SK-N-SH (cell line): ENCODE results near the gene POLDIP3. TPM values are rescaled to one million over a fixed set of nuclear protein-coding genes. Genes with fewer than 3 reads are reported as not detected.
"Not testable (repeated sequence)": the region's sequence is repeated elsewhere in the genome, so short reads cannot be mapped to it uniquely, and the experiment has no call there.

ENCODE experiments used
- CTCF ChIA-PET: fragments of 300-600, 350-600 bp; formaldehyde crosslinking; extraction: SDS; loops from one replicate; lab custom pipeline; 2021; lab: Yijun Ruan, JAX
- POLR2A ChIA-PET: fragments of 350-600 bp; sonication (Branson Sonifier 250); formaldehyde crosslinking; extraction: SDS; loops from one replicate; lab custom pipeline; 2020; ENCODE audit warnings: antibody characterized with exemption, inconsistent platforms; lab: Yijun Ruan, JAX
- DNase-seq: peaks from one replicate; pipeline ENCODE4 v3.0.0; 2012
- H2AFZ ChIP-seq: fragments of 200-600 bp; sonication (generic); 2 replicates; pipeline ENCODE4 v1.8.1; 2016; ENCODE audit warnings: antibody characterized with exemption, mild to moderate bottlenecking, low read depth
- H3F3A ChIP-seq: fragments of 200-600 bp; sonication (generic); replicated peaks from 2 replicates; pipeline ENCODE3; 2016; ENCODE audit warnings: antibody characterized with exemption, mild to moderate bottlenecking; ENCODE audit not compliant: insufficient read depth
- H3K27ac ChIP-seq, 2 experiments: fragments of 200-500 bp in 1 of 2; fragments of 200-600 bp in 1 of 2; sonication (Bioruptor generic) in 1 of 2; sonication (generic), shearing (Covaris generic) in 1 of 2; 2 replicates each; pipeline versions ENCODE4 v1.5.1 to v1.6.1; 2014 to 2016; ENCODE audit warnings: low read depth in 2 of 2, inconsistent platforms in 1 of 2, low read length in 1 of 2, mild to moderate bottlenecking in 1 of 2, mixed read lengths in 1 of 2
- H3K27me3 ChIP-seq: fragments of 200-600 bp; sonication (generic), shearing (Covaris generic); 2 replicates; pipeline ENCODE4 v1.6.1; 2016; ENCODE audit warnings: mixed run types; ENCODE audit not compliant: insufficient read depth
- H3K36me3 ChIP-seq, 2 experiments: fragments of 200-500 bp in 1 of 2; fragments of 200-600 bp in 1 of 2; sonication (Bioruptor generic) in 1 of 2; sonication (generic) in 1 of 2; replicated peaks in 1 of 2; 2 replicates each; pipeline versions ENCODE3 to v1.5.1; 2014 to 2016; ENCODE audit warnings: low read length in 1 of 2, mild to moderate bottlenecking in 1 of 2; ENCODE audit not compliant: insufficient read depth in 2 of 2, control insufficient read depth in 1 of 2
- H3K4me1 ChIP-seq, 2 experiments: fragments of 200-500 bp in 1 of 2; fragments of 200-600 bp in 1 of 2; sonication (Bioruptor generic) in 1 of 2; sonication (generic), shearing (Covaris generic) in 1 of 2; 2 replicates each; pipeline versions ENCODE4 v1.5.1 to v1.6.1; 2014 to 2016; ENCODE audit warnings: low read depth in 1 of 2, low read length in 1 of 2, mixed run types in 1 of 2; ENCODE audit not compliant: insufficient read depth in 2 of 2, control insufficient read depth in 1 of 2
- H3K4me2 ChIP-seq: fragments of 200-600 bp; sonication (generic), shearing (Covaris generic); 2 replicates; pipeline ENCODE4 v1.6.1; 2017; ENCODE audit warnings: mixed run types
- H3K4me3 ChIP-seq, 2 experiments: fragments of 200-500 bp in 1 of 2; fragments of 200-600 bp in 1 of 2; sonication (Bioruptor generic) in 1 of 2; sonication (generic), shearing (Covaris generic) in 1 of 2; 2 replicates each; pipeline versions ENCODE4 v1.5.1 to v1.8.1; 2014 to 2016; ENCODE audit warnings: low read depth in 2 of 2, inconsistent platforms in 1 of 2, low read length in 1 of 2, mild to moderate bottlenecking in 1 of 2, mixed read lengths in 1 of 2, moderate library complexity in 1 of 2
- H3K79me2 ChIP-seq: fragments of 200-600 bp; sonication (generic); 2 replicates; pipeline ENCODE4 v1.8.1; 2017; ENCODE audit warnings: mild to moderate bottlenecking; ENCODE audit not compliant: insufficient read depth
- H3K9ac ChIP-seq: fragments of 200-600 bp; sonication (generic); 2 replicates; pipeline ENCODE4 v1.6.1; 2017; ENCODE audit warnings: mixed run types
- H3K9me2 ChIP-seq: fragments of 200-600 bp; sonication (generic); 2 replicates; pipeline ENCODE4 v1.6.1; 2017; ENCODE audit warnings: mixed run types
- H3K9me3 ChIP-seq: fragments of 200-600 bp; sonication (generic); 2 replicates; pipeline ENCODE4 v1.6.1; 2017; ENCODE audit warnings: mixed run types, mild to moderate bottlenecking, moderate library complexity
- H4K20me1 ChIP-seq: fragments of 200-600 bp; sonication (generic); 2 replicates; pipeline ENCODE4 v1.6.1; 2017; ENCODE audit warnings: mild to moderate bottlenecking, mixed run types; ENCODE audit not compliant: insufficient read depth
- FOSL2 ChIP-seq: IDR thresholded peaks from 2 replicates; pipeline ENCODE4 v1.4.0; 2012; ENCODE audit warnings: low read depth, mild to moderate bottlenecking, moderate library complexity, borderline replicate concordance
- FOXM1 ChIP-seq: IDR thresholded peaks from 2 replicates; pipeline ENCODE4 v1.4.0; 2012; ENCODE audit warnings: low read depth, mild to moderate bottlenecking
- GABPA ChIP-seq: IDR thresholded peaks from 2 replicates; pipeline ENCODE4 v1.4.0; 2012; ENCODE audit warnings: low read depth, mild to moderate bottlenecking
- JUND ChIP-seq: IDR thresholded peaks from 2 replicates; pipeline ENCODE4 v1.4.0; 2012
- NFIC ChIP-seq: IDR thresholded peaks from 2 replicates; pipeline ENCODE4 v1.4.0; 2012; ENCODE audit warnings: borderline replicate concordance
- RCOR1 ChIP-seq: fragments of 150-350 bp; IDR thresholded peaks from 2 replicates; pipeline ENCODE4 v1.6.1; 2017; ENCODE audit warnings: antibody characterized with exemption, low read length
- RFX5 ChIP-seq: IDR thresholded peaks from 2 replicates; pipeline ENCODE4 v1.6.1; 2012; ENCODE audit warnings: mild to moderate bottlenecking, improper control_type of control experiment, low read length
- SMC3 ChIP-seq: IDR thresholded peaks from 2 replicates; pipeline ENCODE4 v1.6.1; 2012; ENCODE audit warnings: low read depth, low read length, improper control_type of control experiment
- ZBTB33 ChIP-seq: IDR thresholded peaks from 2 replicates; pipeline ENCODE4 v1.4.0; 2012; ENCODE audit warnings: low read depth, borderline replicate concordance
- WGBS: methylation state at CpG from one replicate; pipeline ENCODE4 v1.1.6; 2017; ENCODE audit warnings: low lambda C conversion rate; 5-methylcytosine and 5-hydroxymethylcytosine counted together
- polyA plus RNA-seq, 3 experiments: library from polyadenylated mRNA; depleted of rRNA; stranded (reverse); fragments of >200 nt; gene quantifications; 2 replicates each; pipeline ENCODE4 v1.2.3, GENCODE V29; 2012
- TF ChIP-seq, protein P1 (sequence below): IDR thresholded peaks from 2 replicates; pipeline ENCODE4 v1.4.0; 2012; ENCODE audit warnings: low read depth
- TF ChIP-seq, protein P2 (sequence below): fragments of 150-350 bp; IDR thresholded peaks from 2 replicates; pipeline ENCODE4 v1.6.1; 2017; ENCODE audit warnings: antibody characterized with exemption, low read length, low read depth, borderline replicate concordance
- TF ChIP-seq, protein P3 (sequence below): IDR thresholded peaks from 2 replicates; pipeline ENCODE4 v1.4.0; 2012; ENCODE audit warnings: low read depth, borderline replicate concordance

POLDIP3 gene
- polyA plus RNA-seq, 1 of the 3 experiments (the other 2 are of a cell fraction) = 18.8 TPM

DNA sequence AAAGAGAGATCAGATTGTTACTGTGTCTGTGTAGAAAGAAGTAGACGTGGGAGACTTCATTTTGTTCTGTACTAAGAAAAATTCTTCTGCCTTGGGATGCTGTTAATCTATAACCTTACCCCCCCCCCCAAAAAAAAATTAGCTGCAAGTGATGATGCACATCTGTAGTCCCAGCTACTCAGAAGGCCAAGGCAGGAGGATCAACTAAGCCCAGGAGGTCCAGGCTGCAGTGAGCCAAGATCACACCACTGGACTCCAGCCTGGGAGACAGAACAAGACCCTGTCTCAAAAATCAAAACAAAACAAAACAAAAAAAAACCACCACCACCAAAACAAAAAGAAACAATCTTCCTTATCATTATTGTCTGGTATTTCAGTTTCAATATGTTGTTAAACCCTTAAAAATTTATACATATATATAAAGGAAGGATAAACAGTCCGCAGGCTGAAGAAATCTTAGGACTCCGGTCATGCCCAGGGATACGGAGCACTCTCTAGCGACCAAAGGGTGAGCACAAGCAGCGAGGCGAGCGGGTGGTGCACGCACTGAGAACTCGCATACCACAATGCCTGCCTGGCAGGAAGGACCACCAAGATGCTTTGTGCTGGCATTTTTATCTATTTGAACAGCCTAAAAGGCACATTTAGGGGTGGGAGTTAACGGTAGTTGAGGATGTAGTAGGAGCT is 6.4 kb downstream of the POLDIP3 start (continued):
- TF ChIP-seq, protein P1, sequence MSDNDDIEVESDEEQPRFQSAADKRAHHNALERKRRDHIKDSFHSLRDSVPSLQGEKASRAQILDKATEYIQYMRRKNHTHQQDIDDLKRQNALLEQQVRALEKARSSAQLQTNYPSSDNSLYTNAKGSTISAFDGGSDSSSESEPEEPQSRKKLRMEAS = no peak
- no peak for TF ChIP-seq FOXM1
- TF ChIP-seq JUND = no peak
- TF ChIP-seq SMC3 = no peak
- TF ChIP-seq, protein P2, sequence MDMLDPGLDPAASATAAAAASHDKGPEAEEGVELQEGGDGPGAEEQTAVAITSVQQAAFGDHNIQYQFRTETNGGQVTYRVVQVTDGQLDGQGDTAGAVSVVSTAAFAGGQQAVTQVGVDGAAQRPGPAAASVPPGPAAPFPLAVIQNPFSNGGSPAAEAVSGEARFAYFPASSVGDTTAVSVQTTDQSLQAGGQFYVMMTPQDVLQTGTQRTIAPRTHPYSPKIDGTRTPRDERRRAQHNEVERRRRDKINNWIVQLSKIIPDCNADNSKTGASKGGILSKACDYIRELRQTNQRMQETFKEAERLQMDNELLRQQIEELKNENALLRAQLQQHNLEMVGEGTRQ = no peak

DNA sequence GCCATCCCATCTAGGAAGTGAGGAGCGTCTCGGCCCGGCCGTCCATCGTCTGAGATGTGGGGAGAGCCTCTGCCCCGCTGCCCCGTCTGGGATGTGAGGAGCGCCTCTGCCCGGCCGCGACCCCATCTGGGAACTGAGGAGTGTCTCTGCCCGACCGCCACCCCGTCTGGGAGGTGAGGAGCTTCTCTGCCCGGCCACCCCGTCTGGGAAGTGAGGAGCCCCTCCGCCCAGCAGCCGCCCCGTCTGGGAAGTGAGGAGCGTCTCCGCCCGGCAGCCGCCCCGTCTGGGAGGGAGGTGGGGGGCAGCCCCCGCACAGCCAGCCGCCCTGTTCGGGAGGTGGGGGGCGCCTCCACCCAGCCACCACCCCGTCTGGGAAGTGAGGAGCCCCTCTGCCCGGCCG is 7.0 kb downstream of the POLDIP3 start:
- H3K36me3 ChIP-seq, H3K4me2 ChIP-seq, CTCF ChIA-PET, H2AFZ ChIP-seq, H3K4me3 ChIP-seq, H3K9me2 ChIP-seq, H3K27me3 ChIP-seq, H3F3A ChIP-seq, DNase-seq, H3K27ac ChIP-seq, H3K9ac ChIP-seq, POLR2A ChIA-PET, H3K9me3 ChIP-seq: not testable (repeated sequence)
- WGBS = 82% methylated on average over 2 of the region's 31 CpGs
- peaks cover 92% of the 10 kb centered on the region for H3K79me2 ChIP-seq
- peaks cover 0 to 25% of the 10 kb centered on the region in 2 experiments; a peak in 2 of 4 replicates for H3K4me1 ChIP-seq
- peaks cover 20% of the 10 kb centered on the region; the same call in 1 of the 2 replicates for H4K20me1 ChIP-seq

DNA sequence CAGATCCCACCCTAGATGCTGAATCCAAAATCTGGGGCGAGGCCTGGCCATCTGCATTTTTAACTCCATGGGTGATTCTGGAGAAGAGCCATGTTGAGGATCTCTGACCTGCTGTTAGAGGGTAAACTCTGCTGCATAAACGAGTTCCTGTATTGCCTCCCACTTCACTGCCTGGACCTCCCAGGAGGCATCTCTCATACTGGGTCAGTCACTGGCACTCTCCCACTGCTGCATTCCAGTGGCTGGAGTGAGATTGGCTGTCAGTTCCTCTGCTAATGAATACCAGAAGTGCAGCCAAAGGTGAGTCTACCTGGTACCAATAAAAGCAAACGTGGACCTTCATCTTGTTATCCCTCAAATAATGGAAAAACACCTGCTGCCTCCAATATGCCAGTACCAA is 10.3 kb downstream of the POLDIP3 start:
- H4K20me1 ChIP-seq = peaks cover 12% of the 10 kb centered on the region; the same call in 1 of the 2 replicates
- no peaks in the 10 kb centered on the region for H3K27me3 ChIP-seq
- CTCF ChIA-PET = no interaction called here
- DNase-seq = no peak
- H3K9me3 ChIP-seq = no peaks in the 10 kb centered on the region
- peaks cover 71% of the 10 kb centered on the region for H3K79me2 ChIP-seq
- no peak overlapping the region for H3K9ac ChIP-seq
- H3K9me2 ChIP-seq = no peaks in the 10 kb centered on the region
- TF ChIP-seq ZBTB33 = no peak
- no peak for TF ChIP-seq GABPA
- TF ChIP-seq, protein P3, sequence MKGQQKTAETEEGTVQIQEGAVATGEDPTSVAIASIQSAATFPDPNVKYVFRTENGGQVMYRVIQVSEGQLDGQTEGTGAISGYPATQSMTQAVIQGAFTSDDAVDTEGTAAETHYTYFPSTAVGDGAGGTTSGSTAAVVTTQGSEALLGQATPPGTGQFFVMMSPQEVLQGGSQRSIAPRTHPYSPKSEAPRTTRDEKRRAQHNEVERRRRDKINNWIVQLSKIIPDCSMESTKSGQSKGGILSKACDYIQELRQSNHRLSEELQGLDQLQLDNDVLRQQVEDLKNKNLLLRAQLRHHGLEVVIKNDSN = no peak
- TF ChIP-seq RCOR1 = no peak
- no peak for TF ChIP-seq FOSL2
- TF ChIP-seq NFIC = no peak
- no peak for TF ChIP-seq RFX5
- TF ChIP-seq JUND = no peak
- H3K4me1 ChIP-seq = peaks cover 0 to 13% of the 10 kb centered on the region in 2 experiments; a peak in 2 of 4 replicates
- WGBS = 50% methylated on average over 2 of the region's 3 CpGs
- no peak overlapping the region for H3K4me2 ChIP-seq
- H3K27ac ChIP-seq = no peak overlapping the region
- H3K36me3 ChIP-seq = peaks cover 3 to 11% of the 10 kb centered on the region in 2 experiments
- H3K4me3 ChIP-seq = no peak overlapping the region
- no peak overlapping the region for H2AFZ ChIP-seq
- POLR2A ChIA-PET = no interaction called here
- no peaks in the 10 kb centered on the region for H3F3A ChIP-seq
